SH-SY5Y (cell line): ENCODE results near the gene ITGA3.
A peak's percentile ranks its signal among the peaks of the same experiment; 100 is the strongest.

Source experiments
- GATA2 ChIP-seq: IDR thresholded peaks from 2 replicates; pipeline ENCODE4 v1.6.1; 2011; ENCODE audit warnings: mild to moderate bottlenecking, low read depth, low read length
- GATA3 ChIP-seq: IDR thresholded peaks from 2 replicates; pipeline ENCODE4 v1.6.1; 2011; ENCODE audit warnings: low read depth, mild to moderate bottlenecking, low read length, moderate library complexity

GRCh38 chr17:50048146-50048720 is 7.7 kb upstream of the ITGA3 start:
- TF ChIP-seq GATA3 (no peak), GATA2 (peak; percentile 44; the same call in 1 of the 2 replicates)
